Neuron (in vitro differentiated cells): ENCODE data around the gene IER3IP1.
A peak's percentile ranks its signal among the peaks of the same experiment; 100 is the strongest.
"Not testable (repeated sequence)": the region's sequence is repeated elsewhere in the genome, so short reads cannot be mapped to it uniquely, and the experiment has no call there.

Experiments used
- H2AFZ ChIP-seq: one replicate; pipeline ENCODE4 v1.6.1; 2013; ENCODE audit warnings: low read depth, mild to moderate bottlenecking, inconsistent platforms, low read length, moderate library complexity
- H3K27me3 ChIP-seq: one replicate; pipeline ENCODE4 v1.6.1; 2013; ENCODE audit warnings: low read length; ENCODE audit not compliant: insufficient read depth
- H3K36me3 ChIP-seq: one replicate; pipeline ENCODE4 v1.6.1; 2013; ENCODE audit warnings: low read length; ENCODE audit not compliant: insufficient read depth
- H3K4me1 ChIP-seq: one replicate; pipeline ENCODE4 v1.6.1; 2013; ENCODE audit warnings: low read length; ENCODE audit not compliant: insufficient read depth
- H3K4me3 ChIP-seq: 2 replicates; pipeline ENCODE4 v1.5.1; 2013; ENCODE audit warnings: mild to moderate bottlenecking, low read length, moderate library complexity
- H3K9me3 ChIP-seq: one replicate; pipeline ENCODE4 v1.6.1; 2013; ENCODE audit warnings: low read length

IER3IP1 gene

DNA sequence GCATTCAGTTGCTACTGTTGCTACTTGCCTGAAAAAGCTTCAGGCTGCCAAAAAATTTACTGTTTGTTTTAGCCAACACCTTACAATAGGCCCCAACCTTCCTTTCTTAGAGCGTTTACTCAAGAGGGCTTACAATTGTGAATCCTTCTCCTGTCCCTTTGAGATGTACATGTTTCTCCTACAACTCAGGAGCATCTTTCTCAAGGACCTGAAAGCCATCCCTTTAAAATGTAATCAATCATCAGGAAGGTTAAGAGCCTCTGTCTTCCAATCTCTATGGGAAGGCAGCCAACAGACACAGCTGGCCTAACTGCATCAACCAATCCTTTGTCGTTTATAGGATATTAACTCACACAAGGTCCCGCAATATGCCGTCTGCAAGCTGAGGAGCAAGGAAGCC is 3.4 kb upstream of the IER3IP1 start:
- H3K36me3 ChIP-seq: no peaks in the 10 kb centered on the region
- H3K27me3 ChIP-seq: peaks cover 14% of the 10 kb centered on the region
- no peak overlapping the region for H2AFZ ChIP-seq
- H3K4me1 ChIP-seq: peaks cover 7% of the 10 kb centered on the region
- no peak overlapping the region for H3K4me3 ChIP-seq
- H3K9me3 ChIP-seq: no peaks in the 10 kb centered on the region

DNA sequence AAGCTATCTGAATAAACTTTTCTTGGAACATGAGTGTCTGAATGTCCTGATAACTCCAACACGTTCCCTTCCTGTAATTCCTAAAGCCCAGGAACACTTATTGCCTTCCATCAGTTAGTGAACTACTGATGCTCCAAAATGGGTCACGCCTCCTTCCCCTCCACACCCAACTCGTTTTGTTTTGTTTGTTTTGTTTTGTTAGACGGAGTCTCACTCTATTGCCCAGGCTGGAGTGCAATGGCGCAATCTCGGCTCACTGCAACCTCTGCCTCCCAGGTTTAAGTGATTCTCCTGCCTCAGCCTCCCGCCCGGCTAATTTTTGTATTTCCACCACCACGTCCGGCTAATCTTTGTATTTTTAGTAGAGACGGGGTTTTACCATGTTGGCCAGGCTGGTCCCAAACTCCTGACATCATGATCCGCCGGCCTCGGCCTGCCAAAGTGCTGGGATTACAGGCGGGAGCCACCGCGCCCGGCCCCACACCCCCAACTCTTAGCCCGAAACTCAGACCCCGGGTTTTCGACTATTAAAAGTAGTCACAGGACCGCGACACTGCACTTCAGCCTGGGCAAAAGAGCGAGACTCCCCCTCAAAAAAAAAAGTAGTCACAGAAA is 774 bp downstream of the IER3IP1 start:
- Histone ChIP-seq H3K9me3 (no peaks in the 10 kb centered on the region), H2AFZ (peak overlapping the region; percentile 98), H3K4me3 (peak overlapping the region; percentile 96), H3K27me3 (peaks cover 8% of the 10 kb centered on the region), H3K36me3 (peaks cover 12% of the 10 kb centered on the region), H3K4me1 (peaks cover 7% of the 10 kb centered on the region)

DNA sequence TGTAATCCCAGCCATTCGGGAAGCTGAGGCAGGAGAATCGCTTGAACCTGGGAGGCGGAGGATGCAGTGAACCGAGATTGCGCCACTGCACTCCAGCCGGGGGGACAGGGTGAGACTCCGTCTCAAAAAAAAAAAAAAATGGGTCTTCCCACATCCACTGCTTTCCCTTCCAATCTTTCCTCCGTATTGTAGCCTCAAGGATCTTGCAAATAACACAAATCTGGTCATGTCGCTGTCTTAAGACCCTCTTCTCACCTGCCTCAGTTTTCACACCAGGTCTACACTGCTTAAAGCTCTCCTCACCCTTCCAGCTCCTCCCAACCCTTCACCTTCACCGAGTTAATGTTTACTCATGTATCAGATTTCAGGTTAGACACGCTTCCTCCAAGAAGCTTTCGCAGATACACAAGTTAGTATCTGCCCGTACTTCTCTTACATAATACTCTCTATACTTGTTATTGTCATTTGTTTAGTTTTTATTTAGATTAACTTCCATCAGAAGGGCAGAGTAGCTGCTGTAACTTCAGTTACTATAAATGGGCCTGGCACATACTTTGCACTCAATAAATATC is 1.5 kb downstream of the IER3IP1 start:
- Histone ChIP-seq H3K4me1 (peaks cover 7% of the 10 kb centered on the region), H2AFZ (no peak overlapping the region), H3K9me3 (no peaks in the 10 kb centered on the region), H3K4me3 (peak overlapping the region; percentile 96), H3K36me3 (peaks cover 12% of the 10 kb centered on the region), H3K27me3 (peaks cover 2% of the 10 kb centered on the region)

DNA sequence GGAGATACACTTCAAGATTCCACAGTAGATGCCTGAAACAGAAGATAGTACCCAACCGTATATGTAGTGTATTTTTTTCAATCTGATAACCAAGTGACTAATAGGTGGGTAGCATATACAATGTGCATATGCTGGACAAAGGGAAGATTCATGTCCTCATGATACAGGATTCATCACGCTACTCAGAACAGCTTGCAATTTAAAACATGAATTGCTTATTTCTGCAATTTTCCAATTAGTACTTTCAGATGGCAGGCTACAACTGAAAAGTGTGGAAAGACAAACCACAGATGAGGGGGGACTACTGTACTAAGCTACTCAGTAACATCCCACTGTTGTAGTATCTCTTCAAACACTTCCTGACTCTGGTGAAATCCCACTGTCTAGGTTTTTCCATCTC is 3.7 kb downstream of the IER3IP1 start:
- peaks cover 12% of the 10 kb centered on the region for H3K36me3 ChIP-seq
- H3K4me3 ChIP-seq: no peak overlapping the region
- no peaks in the 10 kb centered on the region for H3K27me3 ChIP-seq
- H3K9me3 ChIP-seq: no peaks in the 10 kb centered on the region
- H3K4me1 ChIP-seq: peaks cover 7% of the 10 kb centered on the region
- H2AFZ ChIP-seq: no peak overlapping the region

DNA sequence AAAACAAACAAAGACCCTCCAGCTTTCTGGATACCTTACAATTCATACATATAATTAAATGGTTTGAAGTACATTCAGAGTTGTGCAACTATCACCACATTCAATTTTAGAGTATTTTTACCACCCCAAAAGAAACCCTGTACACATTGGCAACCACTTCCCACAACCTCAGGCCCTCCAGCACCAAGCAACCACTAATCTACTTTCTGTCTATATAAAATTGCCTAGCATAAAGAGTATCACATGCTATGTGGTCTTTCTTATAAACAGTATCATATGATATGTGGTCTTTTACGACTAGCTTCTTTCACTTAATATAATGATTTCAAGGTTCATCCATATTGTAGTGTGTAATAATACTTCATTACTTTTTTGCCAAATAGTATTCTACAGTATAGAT is 7.3 kb downstream of the IER3IP1 start:
- peaks cover 11% of the 10 kb centered on the region for H3K36me3 ChIP-seq
- H2AFZ ChIP-seq: no peak overlapping the region
- H3K4me1 ChIP-seq: peaks cover 3% of the 10 kb centered on the region
- H3K9me3 ChIP-seq: no peaks in the 10 kb centered on the region
- H3K27me3 ChIP-seq: no peaks in the 10 kb centered on the region
- no peak overlapping the region for H3K4me3 ChIP-seq

DNA sequence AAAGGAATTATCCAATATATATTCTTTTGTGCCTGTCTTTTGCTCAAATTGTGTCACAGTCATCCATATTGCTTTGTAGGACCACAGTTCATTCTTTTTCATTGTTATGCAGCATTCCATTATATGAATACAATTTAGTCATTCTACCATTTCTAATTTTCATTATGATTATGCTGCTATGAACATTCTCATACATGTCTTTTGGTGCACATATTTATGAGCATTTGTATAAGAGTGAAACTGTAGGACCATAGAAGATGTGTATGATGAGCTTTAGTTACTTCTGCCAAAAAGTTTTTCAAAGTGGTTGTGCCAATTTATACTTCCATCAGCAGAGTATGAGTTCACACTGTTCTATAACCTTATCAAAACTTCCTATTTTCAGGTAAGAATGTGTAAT is 7.7 kb downstream of the IER3IP1 start:
- Histone ChIP-seq H3K9me3 (no peaks in the 10 kb centered on the region), H3K4me1 (peaks cover 3% of the 10 kb centered on the region), H3K27me3 (no peaks in the 10 kb centered on the region), H3K4me3 (no peak overlapping the region), H3K36me3 (peaks cover 8% of the 10 kb centered on the region), H2AFZ (no peak overlapping the region)

DNA sequence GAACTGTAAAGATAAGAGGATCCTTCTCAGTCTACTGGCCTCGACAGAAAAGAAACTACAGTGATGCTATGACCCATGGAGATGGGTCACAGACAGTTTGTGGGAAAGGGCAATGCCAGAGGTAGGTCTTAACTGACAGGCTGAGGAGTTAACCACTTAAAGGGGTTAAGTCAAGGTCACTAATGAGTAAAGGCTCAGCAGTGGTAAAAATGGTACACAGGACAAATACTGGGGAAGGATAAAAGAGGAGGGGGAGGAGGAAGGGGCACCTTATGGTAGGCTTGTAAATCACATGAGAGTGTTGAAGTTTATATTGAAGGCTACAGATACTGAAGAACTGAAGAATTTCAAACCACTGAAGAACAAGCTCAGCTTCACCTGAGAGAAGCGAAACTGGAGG is 9.9 kb downstream of the IER3IP1 start:
- H3K4me3 ChIP-seq: no peak overlapping the region
- H3K27me3 ChIP-seq: no peaks in the 10 kb centered on the region

DNA sequence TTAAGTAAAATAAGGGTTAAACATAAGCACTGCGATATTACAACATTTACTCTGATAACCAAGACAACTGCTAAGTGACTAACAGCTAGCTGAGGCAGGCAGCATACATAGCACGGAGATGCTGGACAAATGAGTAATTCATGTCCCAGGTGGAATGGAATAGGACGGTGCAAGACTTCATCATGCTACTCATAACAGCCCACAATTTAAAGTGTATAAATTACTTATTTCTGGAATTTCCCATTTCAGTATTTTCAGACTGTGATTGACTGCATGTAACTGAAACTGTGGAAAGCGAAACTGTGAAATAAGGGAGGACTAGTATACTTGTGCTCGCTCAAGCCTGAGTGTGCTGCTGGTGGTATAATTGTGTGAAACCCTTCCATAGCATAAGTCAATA is 12.9 kb downstream of the IER3IP1 start:
- Histone ChIP-seq H2AFZ (no peak overlapping the region), H3K4me1 (peaks cover 3% of the 10 kb centered on the region)

More for the DNA sequence above, 9.9 kb downstream of the IER3IP1 start:
- Histone ChIP-seq H3K36me3 (no peaks in the 10 kb centered on the region), H3K9me3 (no peaks in the 10 kb centered on the region), H2AFZ (no peak overlapping the region), H3K4me1 (peaks cover 3% of the 10 kb centered on the region)

DNA sequence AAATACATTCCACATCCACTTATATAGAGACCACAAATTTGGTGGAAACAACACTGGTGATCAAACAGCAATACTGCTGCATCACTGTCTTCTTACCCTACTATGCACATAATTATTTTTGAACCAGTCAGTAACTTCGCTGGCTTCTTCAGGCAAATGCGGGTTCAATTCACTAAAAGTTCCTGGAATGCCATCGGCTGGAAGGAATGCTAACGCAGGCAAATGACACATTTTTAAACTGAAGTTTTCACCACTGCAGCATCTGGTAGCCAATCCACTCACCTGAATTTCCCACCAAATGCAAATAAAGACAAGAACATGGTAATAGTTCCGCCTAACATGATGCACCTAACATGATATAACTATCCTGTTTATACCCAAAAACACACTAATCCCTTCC is 15.9 kb downstream of the IER3IP1 start:
- peaks cover 8% of the 10 kb centered on the region for H3K36me3 ChIP-seq
- no peak overlapping the region for H3K4me3 ChIP-seq
- no peaks in the 10 kb centered on the region for H3K27me3 ChIP-seq
- no peaks in the 10 kb centered on the region for H3K9me3 ChIP-seq
- no peak overlapping the region for H2AFZ ChIP-seq
- no peaks in the 10 kb centered on the region for H3K4me1 ChIP-seq

More for the DNA sequence above, 12.9 kb downstream of the IER3IP1 start:
- no peaks in the 10 kb centered on the region for H3K36me3 ChIP-seq
- no peaks in the 10 kb centered on the region for H3K9me3 ChIP-seq
- H3K27me3 ChIP-seq: no peaks in the 10 kb centered on the region
- no peak overlapping the region for H3K4me3 ChIP-seq

DNA sequence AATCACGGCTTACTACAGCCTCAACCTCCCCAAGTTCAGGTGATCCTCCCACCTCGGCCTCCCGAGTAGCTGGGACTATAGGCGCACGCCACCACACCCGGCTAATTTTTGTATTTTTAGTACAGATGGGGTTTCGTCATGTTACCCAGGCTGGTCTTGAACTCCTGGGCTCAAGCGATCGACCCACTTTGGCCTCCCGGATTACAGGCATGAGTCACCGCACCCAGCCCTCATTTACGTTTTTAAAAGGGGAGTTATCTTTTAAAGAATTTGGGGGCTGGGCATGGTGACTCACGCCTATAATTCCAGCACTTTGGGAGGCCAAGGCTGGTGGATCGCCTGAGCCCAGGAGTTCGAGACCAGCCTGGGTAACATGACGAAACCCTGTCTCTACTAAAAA is 17.8 kb downstream of the IER3IP1 start:
- not testable (repeated sequence) for H3K27me3 ChIP-seq, H3K4me1 ChIP-seq, H3K4me3 ChIP-seq, H3K9me3 ChIP-seq, H2AFZ ChIP-seq
- peaks cover 24% of the 10 kb centered on the region for H3K36me3 ChIP-seq

DNA sequence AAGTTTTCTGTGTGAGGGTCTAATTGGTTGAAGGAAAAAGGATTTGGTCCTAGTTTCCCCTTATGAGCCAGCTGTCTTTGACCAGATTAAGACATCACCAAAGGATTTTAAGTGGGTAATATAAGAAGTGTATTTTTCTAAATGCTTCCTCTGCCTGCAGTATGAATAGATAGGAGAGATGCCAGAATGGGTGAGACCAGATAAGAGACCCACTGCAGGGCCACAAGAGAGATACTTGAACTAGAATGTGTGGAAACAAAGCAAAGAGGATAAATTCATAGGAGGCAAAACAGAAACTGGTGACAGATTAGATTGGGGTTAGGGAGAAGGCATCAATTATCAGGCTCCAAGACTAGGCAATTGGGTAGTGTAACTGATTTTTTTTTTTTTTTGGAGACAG is 24.7 kb downstream of the IER3IP1 start:
- H3K4me1 ChIP-seq: peaks cover 16% of the 10 kb centered on the region
- H3K27me3 ChIP-seq: no peaks in the 10 kb centered on the region
- peak overlapping the region; percentile 91 for H3K4me3 ChIP-seq
- H3K9me3 ChIP-seq: no peaks in the 10 kb centered on the region
- H2AFZ ChIP-seq: no peak overlapping the region
- peaks cover 24% of the 10 kb centered on the region for H3K36me3 ChIP-seq

DNA sequence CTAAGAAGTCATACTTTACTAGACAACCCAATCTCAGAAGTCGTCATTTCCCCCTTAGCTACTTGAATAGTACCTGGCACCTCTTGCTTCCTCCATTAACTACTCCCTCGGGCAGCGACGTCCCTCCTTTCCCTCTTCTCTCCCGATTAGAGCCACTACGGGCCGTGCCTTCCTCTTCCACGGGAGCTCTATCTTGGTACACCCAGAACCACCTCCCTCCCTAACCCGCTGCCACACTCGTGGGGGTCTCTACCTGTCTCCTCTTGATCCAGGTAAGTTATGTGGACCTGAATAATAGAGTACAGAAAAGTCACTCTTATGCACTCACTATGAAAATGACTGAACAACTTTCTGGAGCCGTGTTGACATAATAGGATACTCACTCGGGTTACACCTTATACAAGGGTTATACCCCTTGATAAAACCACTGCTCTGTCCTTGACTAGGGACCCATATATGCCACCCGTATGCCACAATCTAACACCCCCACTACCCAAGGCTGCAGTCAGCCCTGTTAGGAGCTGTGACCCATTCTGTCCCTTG is 25.3 kb downstream of the IER3IP1 start:
- Histone ChIP-seq H3K36me3 (peaks cover 22% of the 10 kb centered on the region), H3K4me1 (peaks cover 16% of the 10 kb centered on the region), H3K9me3 (no peaks in the 10 kb centered on the region), H2AFZ (peak overlapping the region; percentile 56), H3K4me3 (peak overlapping the region; percentile 91), H3K27me3 (no peaks in the 10 kb centered on the region)

DNA sequence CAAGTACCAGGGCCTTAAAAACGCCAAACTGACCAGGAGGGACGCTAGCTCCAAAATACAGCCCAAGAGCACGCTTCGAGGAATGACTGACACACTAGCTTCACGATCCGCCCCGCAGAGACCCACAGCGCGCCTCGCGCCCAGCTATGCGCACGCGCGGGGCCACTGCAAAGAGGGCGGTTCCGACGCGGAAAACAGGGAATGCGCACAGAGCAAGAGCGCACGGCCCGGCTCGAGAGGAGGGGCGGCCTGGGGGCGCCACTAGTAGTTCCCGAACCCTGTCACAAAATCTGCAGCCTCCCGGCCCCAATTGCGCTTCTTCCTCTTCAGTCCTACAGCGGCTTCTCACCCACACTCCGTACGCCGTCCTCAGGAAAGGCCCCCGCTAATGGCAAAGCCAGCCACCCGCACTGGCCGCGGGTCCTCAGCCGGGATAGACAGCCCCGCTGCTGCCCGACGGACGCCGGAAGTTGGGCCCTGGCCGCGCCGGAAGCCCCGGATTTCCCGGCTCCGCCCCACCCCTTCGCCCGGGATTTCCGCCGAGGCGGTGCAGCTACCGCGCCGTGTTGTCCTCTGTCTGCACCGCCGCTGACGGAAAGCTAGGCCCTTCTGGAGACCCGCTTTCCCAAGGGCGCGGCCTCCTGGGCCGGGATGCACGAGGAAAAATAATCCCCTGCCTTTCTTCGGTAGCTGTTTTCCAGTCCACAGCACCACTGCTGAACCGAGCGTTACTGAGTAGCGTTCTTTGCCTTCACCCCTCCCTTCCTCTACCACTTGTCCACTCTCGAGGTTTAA is 25.9 kb downstream of the IER3IP1 start, which contains the start of gene HDHD2:
Gene HDHD2, minus strand, starts transcription at position 472 of the 795 bp plus-strand sequence. CDS start 14,061 bp downstream, outside the sequence.
- no peaks in the 10 kb centered on the region for H3K9me3 ChIP-seq
- H3K4me3 ChIP-seq: peak within 1 kb of the TSS; percentile 91
- peaks cover 16% of the 10 kb centered on the region for H3K4me1 ChIP-seq
- peaks cover 15% of the 10 kb centered on the region for H3K36me3 ChIP-seq
- H3K27me3 ChIP-seq: no peaks in the 10 kb centered on the region
- peak within 1 kb of the TSS; percentile 56 for H2AFZ ChIP-seq
